K562 (cell line): ENCODE data around the gene VPS33B. TPM values are rescaled to one million over a fixed set of nuclear protein-coding genes. Genes with fewer than 3 reads are reported as not detected.
A peak's percentile ranks its signal among the peaks of the same experiment; 100 is the strongest.

Source experiments
- ADNP ChIP-seq: fragments of 200-800 bp; sonication (Bioruptor generic); IDR thresholded peaks from 2 replicates; pipeline ENCODE4 v1.6.1; 2016; ENCODE audit warnings: missing genetic modification characterization, missing compliant biosample characterization
- HEY1 ChIP-seq: fragments of 250-450 bp; sonication (Bioruptor Pico); IDR thresholded peaks from 2 replicates; pipeline ENCODE4 v1.5.0; 2020; ENCODE audit warnings: mild to moderate bottlenecking, moderate library complexity, borderline replicate concordance
- HNRNPLL ChIP-seq: fragments of 200-400 bp; formaldehyde crosslinking; IDR thresholded peaks from 2 replicates; pipeline ENCODE4 v1.6.1; 2017; ENCODE audit warnings: low read length, low read depth, mild to moderate bottlenecking; ENCODE audit not compliant: poor library complexity, severe bottlenecking
- LCOR ChIP-seq: sonication (generic); formaldehyde crosslinking; IDR thresholded peaks from 2 replicates; pipeline ENCODE4 v1.8.0; 2022; ENCODE audit warnings: mild to moderate bottlenecking, missing genetic modification reagents
- NR2C1 ChIP-seq, 2 experiments: fragments of 450-650 bp; IDR thresholded peaks; 2 replicates each; pipeline ENCODE4 v1.6.1; 2017; ENCODE audit warnings: mild to moderate bottlenecking in 2 of 2, antibody characterized with exemption in 1 of 2, inconsistent platforms in 1 of 2, missing compliant biosample characterization in 1 of 2, missing genetic modification characterization in 1 of 2
- SPI1 ChIP-seq: IDR thresholded peaks from 2 replicates; pipeline ENCODE4 v1.6.1; 2011; ENCODE audit warnings: low read depth, low read length, control low read depth, borderline replicate concordance
- SRSF3 ChIP-seq: fragments of 200-400 bp; formaldehyde crosslinking; IDR thresholded peaks from 2 replicates; pipeline ENCODE4 v1.6.1; 2016; ENCODE audit warnings: mild to moderate bottlenecking, low read length, moderate library complexity; ENCODE audit not compliant: insufficient read depth
- TEAD2 ChIP-seq: fragments of 450-650 bp; IDR thresholded peaks from 2 replicates; pipeline ENCODE4 v1.6.1; 2016; ENCODE audit warnings: missing genetic modification characterization, control low read depth, missing compliant biosample characterization
- polyA plus RNA-seq, 8 experiments: library from polyadenylated mRNA; depleted of rRNA in 4 of 8; stranded (reverse) in 5 of 8; unstranded in 3 of 8; fragments of >200 nt; fragmentation: Nextera tagmentation in 2 of 8; fragmentation: Illumina TruSeq in 1 of 8; extraction: Ambion mirVana in 2 of 8; extraction: Trizol in 1 of 8; gene quantifications; 2 replicates each; pipeline versions ENCODE4 v1.2.1 to v1.2.3, GENCODE V29; 2011 to 2014; ENCODE audit warnings: inconsistent platforms in 1 of 8, missing spikeins in 1 of 8
- total RNA-seq, 7 experiments: library from RNA; depleted of rRNA in 6 of 7; stranded (reverse); fragments of >200 nt in 6 of 7; fragmentation: Illumina TruSeq in 2 of 7; extraction: Trizol in 2 of 7; gene quantifications; 2 replicates each; pipeline versions ENCODE4 v1.2.1 to v1.2.3, GENCODE V29; 2011 to 2021; ENCODE audit warnings: low replicate concordance in 1 of 7
- TF ChIP-seq, protein P1 (sequence below): fragments of 150-350 bp; IDR thresholded peaks from 2 replicates; pipeline ENCODE4 v1.6.1; 2014; ENCODE audit warnings: low read depth, mild to moderate bottlenecking, low read length, borderline replicate concordance
- TF ChIP-seq, protein P2 (sequence below): sonication (generic); formaldehyde crosslinking; IDR thresholded peaks from 2 replicates; pipeline ENCODE4 v1.4.0; 2020; ENCODE audit warnings: mild to moderate bottlenecking, missing genetic modification reagents
- TF ChIP-seq, protein P3 (sequence below): fragments of 250-450 bp; sonication (Bioruptor Pico); IDR thresholded peaks from 2 replicates; pipeline ENCODE4 v1.4.0; 2020
- TF ChIP-seq, protein P4 (sequence below): fragments of 450-650 bp; IDR thresholded peaks from 2 replicates; pipeline ENCODE4 v1.7.0; 2016; ENCODE audit warnings: borderline replicate concordance

VPS33B gene
- total and polyA plus RNA-seq, 9 of the 15 experiments (the other 6 are each of a cell fraction or from before 2014, with no cell fraction given), result 9.4 to 25.5 (median 14.8) TPM

DNA sequence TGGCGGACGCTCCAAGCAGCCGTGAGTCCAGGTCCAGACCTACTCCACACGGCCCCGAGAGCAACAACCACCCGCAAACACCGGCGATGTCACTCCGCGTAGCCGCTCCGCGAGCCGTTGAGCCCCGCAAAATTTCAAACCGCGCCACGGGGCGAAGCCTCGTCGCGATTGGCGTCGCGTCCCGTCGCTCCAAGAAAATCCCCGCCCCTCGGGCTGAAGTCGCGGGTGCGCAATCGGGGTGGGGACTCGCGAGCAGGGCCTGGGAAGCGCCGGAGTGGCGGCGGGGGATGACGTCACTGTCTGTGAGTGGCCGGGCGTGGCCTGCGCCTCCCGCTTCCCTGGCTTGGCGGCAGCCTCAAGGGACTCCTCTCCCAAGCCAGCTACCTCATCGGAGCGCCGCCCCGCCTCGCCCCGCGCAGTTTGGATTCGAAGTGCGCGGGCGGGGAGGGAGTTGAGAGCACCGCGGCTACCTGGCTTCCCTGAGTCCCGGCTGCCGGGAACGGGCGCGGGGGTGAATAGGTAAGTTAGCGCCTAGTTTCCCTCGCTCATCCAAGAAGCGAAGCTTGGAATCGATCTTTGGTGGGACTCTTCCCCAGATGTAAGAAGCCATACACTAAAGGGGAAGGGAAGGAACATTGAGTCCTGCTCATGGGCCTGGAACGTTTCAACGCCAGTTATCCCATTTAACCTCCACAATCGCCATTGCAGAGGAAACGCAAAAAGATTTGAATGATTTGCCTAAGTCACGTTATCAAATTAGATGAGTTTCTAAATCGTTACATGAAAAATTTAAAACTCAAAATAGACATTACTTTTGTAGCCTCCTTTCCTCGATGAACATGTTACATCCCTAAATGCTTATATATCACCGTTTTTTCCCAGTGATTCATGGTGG, 27.7 kb downstream of the VPS33B start, which contains the start of gene PRC1 (continued):
- TF ChIP-seq, protein P1, sequence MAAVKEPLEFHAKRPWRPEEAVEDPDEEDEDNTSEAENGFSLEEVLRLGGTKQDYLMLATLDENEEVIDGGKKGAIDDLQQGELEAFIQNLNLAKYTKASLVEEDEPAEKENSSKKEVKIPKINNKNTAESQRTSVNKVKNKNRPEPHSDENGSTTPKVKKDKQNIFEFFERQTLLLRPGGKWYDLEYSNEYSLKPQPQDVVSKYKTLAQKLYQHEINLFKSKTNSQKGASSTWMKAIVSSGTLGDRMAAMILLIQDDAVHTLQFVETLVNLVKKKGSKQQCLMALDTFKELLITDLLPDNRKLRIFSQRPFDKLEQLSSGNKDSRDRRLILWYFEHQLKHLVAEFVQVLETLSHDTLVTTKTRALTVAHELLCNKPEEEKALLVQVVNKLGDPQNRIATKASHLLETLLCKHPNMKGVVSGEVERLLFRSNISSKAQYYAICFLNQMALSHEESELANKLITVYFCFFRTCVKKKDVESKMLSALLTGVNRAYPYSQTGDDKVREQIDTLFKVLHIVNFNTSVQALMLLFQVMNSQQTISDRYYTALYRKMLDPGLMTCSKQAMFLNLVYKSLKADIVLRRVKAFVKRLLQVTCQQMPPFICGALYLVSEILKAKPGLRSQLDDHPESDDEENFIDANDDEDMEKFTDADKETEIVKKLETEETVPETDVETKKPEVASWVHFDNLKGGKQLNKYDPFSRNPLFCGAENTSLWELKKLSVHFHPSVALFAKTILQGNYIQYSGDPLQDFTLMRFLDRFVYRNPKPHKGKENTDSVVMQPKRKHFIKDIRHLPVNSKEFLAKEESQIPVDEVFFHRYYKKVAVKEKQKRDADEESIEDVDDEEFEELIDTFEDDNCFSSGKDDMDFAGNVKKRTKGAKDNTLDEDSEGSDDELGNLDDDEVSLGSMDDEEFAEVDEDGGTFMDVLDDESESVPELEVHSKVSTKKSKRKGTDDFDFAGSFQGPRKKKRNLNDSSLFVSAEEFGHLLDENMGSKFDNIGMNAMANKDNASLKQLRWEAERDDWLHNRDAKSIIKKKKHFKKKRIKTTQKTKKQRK, result no peak
- TF ChIP-seq NR2C1 (IDR thresholded peaks at IDR 0.05), result no peak
- no peak for TF ChIP-seq NR2C1 (tag; IDR thresholded peaks at IDR 0.05)
- TF ChIP-seq TEAD2 (tag), result no peak
- no peak for TF ChIP-seq SPI1
- no peak for TF ChIP-seq ADNP (tag)
- TF ChIP-seq, protein P2, sequence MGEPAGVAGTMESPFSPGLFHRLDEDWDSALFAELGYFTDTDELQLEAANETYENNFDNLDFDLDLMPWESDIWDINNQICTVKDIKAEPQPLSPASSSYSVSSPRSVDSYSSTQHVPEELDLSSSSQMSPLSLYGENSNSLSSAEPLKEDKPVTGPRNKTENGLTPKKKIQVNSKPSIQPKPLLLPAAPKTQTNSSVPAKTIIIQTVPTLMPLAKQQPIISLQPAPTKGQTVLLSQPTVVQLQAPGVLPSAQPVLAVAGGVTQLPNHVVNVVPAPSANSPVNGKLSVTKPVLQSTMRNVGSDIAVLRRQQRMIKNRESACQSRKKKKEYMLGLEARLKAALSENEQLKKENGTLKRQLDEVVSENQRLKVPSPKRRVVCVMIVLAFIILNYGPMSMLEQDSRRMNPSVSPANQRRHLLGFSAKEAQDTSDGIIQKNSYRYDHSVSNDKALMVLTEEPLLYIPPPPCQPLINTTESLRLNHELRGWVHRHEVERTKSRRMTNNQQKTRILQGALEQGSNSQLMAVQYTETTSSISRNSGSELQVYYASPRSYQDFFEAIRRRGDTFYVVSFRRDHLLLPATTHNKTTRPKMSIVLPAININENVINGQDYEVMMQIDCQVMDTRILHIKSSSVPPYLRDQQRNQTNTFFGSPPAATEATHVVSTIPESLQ, result no peak; the same call in none of the 2 replicates
- TF ChIP-seq HEY1, result no peak
- no peak for TF ChIP-seq SRSF3
- peak; percentile 86 for TF ChIP-seq LCOR (CRISPR knock-in tag)
- TF ChIP-seq, protein P3, sequence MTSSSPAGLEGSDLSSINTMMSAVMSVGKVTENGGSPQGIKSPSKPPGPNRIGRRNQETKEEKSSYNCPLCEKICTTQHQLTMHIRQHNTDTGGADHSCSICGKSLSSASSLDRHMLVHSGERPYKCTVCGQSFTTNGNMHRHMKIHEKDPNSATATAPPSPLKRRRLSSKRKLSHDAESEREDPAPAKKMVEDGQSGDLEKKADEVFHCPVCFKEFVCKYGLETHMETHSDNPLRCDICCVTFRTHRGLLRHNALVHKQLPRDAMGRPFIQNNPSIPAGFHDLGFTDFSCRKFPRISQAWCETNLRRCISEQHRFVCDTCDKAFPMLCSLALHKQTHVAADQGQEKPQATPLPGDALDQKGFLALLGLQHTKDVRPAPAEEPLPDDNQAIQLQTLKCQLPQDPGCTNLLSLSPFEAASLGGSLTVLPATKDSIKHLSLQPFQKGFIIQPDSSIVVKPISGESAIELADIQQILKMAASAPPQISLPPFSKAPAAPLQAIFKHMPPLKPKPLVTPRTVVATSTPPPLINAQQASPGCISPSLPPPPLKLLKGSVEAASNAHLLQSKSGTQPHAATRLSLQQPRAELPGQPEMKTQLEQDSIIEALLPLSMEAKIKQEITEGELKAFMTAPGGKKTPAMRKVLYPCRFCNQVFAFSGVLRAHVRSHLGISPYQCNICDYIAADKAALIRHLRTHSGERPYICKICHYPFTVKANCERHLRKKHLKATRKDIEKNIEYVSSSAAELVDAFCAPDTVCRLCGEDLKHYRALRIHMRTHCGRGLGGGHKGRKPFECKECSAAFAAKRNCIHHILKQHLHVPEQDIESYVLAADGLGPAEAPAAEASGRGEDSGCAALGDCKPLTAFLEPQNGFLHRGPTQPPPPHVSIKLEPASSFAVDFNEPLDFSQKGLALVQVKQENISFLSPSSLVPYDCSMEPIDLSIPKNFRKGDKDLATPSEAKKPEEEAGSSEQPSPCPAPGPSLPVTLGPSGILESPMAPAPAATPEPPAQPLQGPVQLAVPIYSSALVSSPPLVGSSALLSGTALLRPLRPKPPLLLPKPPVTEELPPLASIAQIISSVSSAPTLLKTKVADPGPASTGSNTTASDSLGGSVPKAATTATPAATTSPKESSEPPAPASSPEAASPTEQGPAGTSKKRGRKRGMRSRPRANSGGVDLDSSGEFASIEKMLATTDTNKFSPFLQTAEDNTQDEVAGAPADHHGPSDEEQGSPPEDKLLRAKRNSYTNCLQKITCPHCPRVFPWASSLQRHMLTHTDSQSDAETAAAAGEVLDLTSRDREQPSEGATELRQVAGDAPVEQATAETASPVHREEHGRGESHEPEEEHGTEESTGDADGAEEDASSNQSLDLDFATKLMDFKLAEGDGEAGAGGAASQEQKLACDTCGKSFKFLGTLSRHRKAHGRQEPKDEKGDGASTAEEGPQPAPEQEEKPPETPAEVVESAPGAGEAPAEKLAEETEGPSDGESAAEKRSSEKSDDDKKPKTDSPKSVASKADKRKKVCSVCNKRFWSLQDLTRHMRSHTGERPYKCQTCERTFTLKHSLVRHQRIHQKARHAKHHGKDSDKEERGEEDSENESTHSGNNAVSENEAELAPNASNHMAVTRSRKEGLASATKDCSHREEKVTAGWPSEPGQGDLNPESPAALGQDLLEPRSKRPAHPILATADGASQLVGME (CRISPR knock-in tag), result peak; percentile 71; the same call in 1 of the 2 replicates
- TF ChIP-seq, protein P4, sequence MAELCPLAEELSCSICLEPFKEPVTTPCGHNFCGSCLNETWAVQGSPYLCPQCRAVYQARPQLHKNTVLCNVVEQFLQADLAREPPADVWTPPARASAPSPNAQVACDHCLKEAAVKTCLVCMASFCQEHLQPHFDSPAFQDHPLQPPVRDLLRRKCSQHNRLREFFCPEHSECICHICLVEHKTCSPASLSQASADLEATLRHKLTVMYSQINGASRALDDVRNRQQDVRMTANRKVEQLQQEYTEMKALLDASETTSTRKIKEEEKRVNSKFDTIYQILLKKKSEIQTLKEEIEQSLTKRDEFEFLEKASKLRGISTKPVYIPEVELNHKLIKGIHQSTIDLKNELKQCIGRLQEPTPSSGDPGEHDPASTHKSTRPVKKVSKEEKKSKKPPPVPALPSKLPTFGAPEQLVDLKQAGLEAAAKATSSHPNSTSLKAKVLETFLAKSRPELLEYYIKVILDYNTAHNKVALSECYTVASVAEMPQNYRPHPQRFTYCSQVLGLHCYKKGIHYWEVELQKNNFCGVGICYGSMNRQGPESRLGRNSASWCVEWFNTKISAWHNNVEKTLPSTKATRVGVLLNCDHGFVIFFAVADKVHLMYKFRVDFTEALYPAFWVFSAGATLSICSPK, result no peak
- TF ChIP-seq HNRNPLL, result peak; percentile 70
